H4 (cell line): ENCODE data around the gene TMTC1. TPM values are rescaled to one million over a fixed set of nuclear protein-coding genes. Genes with fewer than 3 reads are reported as not detected.
A peak's percentile ranks its signal among the peaks of the same experiment; 100 is the strongest.
"Not testable (repeated sequence)": the region's sequence is repeated elsewhere in the genome, so short reads cannot be mapped to it uniquely, and the experiment has no call there.

Experiments
- DNase-seq: peaks from one replicate; pipeline ENCODE4 v3.0.0-alpha.2; 2015; ENCODE audit warnings: low spot score
- total RNA-seq: library from RNA; depleted of rRNA; stranded (reverse); fragments of >200 nt; shearing (Covaris generic); gene quantifications from 2 replicates; pipeline ENCODE4 v1.2.3, GENCODE V29; 2014

Gene TMTC1
- total RNA-seq, 1 experiment from 2014 or later = 14.0 TPM

DNA sequence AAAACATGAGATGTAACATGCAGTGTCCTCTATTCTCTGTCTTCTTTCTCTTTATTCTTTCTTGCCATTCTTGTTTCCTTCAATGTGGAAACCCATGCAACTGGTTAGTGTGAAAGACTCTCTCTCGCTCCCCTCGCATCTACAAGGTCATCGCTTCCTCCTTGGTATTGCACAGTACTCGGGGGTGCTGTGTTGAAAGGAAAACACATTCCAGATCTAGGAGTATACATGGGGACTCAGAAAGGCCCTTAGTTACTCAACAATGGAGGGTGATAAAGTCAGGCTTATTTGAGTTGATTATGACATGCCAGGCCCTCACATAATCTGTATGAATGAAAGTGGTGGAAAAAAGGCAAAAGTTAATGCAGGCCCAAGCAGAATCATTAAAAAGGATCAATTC, 210.8 kb downstream of the TMTC1 start:
- no peak for DNase-seq

DNA sequence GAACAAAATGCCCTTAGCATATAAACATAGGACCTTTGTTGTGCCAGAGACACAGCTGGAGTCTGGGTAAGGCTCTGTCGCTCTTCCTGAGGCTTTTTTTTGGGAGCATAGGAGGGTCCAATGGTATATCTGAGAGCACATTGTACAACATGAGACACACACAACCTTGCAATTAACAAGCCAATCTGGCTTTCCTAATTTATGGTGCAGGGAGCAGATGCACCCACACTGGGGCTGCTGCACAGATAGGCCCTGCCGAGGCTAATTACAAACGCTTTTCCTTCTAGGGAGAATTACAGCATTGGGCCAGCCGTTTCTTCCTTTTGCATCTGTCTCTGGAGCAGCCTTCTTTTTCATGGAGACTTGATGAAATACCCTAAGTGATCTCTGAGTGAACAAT, 211.3 kb downstream of the TMTC1 start:
- no peak for DNase-seq

GRCh38 chr12:29569132-29569757, 214.5 kb downstream of the TMTC1 start:
- DNase-seq = no peak

- peak; percentile 69 for DNase-seq
These were observed 217.3 kb downstream of the TMTC1 start for GRCh38 chr12:29566441-29566840.

DNA sequence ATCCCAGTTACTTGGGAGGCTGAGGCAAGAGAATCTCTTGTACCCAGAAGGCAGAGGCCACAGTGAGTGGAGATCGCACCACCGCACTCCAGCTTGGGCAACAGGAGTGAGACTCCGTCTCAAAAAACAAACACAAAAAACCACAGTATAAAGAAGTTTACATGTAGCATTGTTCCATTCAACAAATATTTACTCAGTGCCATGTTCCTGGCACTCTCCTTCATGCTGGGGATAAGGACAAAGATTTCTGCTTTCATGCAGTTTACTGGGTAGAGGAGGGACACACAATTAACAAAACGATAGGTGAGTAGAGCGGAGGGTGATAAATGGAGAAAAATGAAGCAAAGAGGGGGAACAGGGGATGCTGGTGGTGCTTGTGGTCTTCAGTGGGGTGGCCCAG, 218.0 kb downstream of the TMTC1 start:
- DNase-seq = peak; percentile 48

GRCh38 chr12:29564925-29565324, 218.8 kb downstream of the TMTC1 start:
- DNase-seq = no peak

GRCh38 chr12:29563636-29564035, 220.1 kb downstream of the TMTC1 start:
- no peak for DNase-seq

- no peak for DNase-seq
These were observed 220.7 kb downstream of the TMTC1 start for GRCh38 chr12:29563071-29563470.

DNA sequence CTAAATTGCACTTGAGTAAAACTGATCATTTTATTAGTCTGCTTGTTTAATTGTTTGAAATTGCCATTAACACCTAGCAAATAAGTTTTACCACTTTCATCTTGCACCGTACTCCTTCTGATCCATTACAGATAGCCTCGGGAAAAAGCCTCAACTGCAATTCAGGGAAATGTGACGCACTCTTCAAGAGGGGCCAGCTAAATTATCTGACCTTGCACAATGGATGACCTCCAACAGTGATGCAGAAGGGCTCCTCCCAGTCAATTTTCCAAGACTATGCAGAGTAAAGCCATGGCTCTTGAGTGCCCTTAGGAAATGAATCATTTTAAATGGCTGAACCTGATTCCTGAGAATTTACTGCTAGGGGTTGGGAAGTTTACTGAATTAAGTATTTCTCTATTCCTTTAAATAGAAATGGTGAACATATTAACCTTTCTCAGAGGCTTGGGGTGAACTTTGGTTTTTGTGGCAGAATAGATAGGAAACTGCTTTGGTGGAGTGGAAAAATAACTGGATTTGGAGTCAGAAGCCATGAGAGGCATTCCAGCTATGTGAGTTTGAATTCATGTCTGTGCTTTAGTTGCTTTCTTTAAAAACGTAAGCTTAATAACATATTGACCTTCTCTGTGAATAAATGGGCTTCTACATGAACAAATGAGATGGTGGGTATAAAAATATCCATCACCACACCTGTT, 221.5 kb downstream of the TMTC1 start:
- peak; percentile 68 for DNase-seq

GRCh38 chr12:29561664-29562071, 222.1 kb downstream of the TMTC1 start:
- DNase-seq = peak; percentile 36

DNA sequence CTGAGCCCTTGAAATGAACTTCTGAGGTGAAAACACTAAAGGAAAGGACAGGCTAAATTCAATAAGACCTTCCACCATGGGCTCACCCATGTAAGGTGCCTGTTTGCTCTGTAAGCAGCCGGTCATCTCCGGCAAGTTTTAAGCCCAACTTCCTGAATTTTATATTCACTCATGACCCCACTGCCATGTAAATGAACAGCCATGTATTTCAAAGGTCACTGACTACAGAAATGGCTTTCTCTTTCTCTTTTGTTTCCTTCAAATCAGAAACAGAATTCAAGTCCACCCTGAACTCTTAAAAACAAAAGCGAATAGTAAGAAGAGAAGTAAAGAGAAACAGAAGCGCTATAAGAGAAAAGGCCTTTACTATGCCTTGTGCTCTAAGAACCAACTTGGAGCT, 224.5 kb downstream of the TMTC1 start:
- no peak for DNase-seq

DNA sequence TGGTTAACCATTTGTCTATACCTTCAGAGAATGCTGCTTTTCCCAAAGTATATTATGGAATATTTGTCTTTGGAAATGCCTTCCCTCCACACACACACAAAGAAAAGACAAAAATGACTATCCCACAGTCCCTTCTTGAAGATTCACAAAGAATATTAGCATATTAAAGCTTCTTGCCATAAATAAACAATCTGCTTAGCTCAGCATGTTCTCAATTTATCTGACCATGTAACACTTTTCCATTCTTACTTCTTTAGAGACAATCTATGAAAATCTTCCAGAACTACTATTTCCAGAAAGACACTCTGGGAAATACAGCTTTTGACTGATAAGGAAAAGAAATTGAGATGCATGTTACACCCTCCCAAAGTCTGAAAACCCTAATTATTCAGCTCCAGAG, 227.4 kb downstream of the TMTC1 start:
- no peak for DNase-seq

GRCh38 chr12:29555451-29555850, 228.3 kb downstream of the TMTC1 start:
- DNase-seq = not testable (repeated sequence)

GRCh38 chr12:29552994-29553748, 230.6 kb downstream of the TMTC1 start:
- DNase-seq = no peak

- peak; percentile 69 for DNase-seq
These were observed 231.3 kb downstream of the TMTC1 start for GRCh38 chr12:29552324-29552927.

DNA sequence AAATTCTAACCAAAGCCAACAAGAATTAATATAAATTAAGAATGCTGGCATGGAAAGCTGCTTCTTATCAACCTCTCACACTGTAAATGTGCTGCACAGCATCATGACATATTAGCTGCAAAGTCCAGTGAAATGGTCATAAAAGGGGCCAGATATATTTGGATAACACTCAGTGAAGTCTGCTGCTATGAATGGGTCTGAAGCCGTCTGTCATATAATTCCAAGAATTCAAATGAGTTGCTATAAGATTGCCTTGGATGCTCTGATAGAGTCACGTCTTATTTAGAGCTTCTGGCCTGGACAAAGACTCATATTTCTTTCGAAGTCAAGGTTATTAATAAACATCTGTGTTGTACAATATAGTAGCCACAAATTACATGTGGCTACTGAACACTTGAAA, 231.9 kb downstream of the TMTC1 start:
- DNase-seq = no peak

GRCh38 chr12:29547864-29548263, 235.9 kb downstream of the TMTC1 start:
- no peak for DNase-seq

DNA sequence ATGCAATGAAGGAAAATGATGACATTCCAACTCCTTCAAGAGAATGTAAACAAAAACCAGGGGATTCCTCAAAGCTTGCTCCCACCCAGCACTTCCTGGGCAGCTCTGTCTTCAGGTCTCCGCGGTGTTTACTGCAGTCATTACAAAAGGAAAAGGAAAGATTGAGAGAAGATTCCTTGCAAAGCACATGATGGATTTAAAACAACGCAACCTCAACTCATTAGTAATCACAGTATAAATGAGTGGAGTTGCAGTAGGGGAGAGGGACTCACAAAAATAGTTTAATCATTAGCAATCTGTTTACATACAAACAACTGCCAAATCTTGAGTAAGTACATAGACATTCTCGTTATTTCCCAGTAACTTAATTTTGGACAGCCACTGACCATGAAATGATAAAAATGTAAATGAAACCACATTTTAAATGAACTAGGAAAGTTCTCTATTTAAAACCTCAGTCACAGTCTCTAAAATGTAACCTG, 236.6 kb downstream of the TMTC1 start:
- peak; percentile 43 for DNase-seq

GRCh38 chr12:29546000-29546399, 237.7 kb downstream of the TMTC1 start:
- peak; percentile 32 for DNase-seq

- no peak for DNase-seq
These were observed 238.7 kb downstream of the TMTC1 start for GRCh38 chr12:29545102-29545467.

- DNase-seq = no peak
These were observed 239.2 kb downstream of the TMTC1 start for GRCh38 chr12:29544428-29545101.

DNA sequence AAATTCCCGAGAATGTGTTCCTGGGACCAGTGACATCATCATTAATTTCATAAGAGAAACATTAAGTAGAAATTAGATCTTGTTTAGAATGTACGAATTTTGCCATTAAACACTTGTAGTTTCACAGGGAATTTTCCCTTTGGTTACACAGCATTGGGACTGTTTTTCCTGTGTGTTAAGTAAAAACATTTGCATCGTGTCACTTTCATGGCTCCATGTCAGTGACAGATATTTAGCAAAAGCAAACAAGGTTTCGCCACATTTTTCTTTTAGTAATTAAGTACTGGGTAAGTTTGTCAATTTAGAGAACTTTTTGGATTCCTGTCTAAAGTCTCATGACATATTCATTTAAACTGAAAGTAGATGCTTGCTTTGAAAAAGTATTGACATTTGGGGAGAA, 240.7 kb downstream of the TMTC1 start:
- DNase-seq = no peak
